Gastroesophageal sphincter (tissue), 4 donors: Measurements from ENCODE around the gene SPOCK2. TPM values are rescaled to one million over a fixed set of nuclear protein-coding genes. Genes with fewer than 3 reads are reported as not detected.
A peak's percentile ranks its signal among the peaks of the same experiment; 100 is the strongest.

Source experiments
- ATAC-seq: fragments of 150-250 bp; one replicate; pipeline ENCODE4 v1.9.1; 2016; ENCODE audit warnings: mild to moderate bottlenecking, moderate library complexity
- H3K27ac ChIP-seq, 4 donors: fragments of 200-600 bp; sonication (generic) in 3 of 4; 1 replicate in 3 of 4; 2 replicates in 1 of 4; pipeline ENCODE4 v1.5.1; 2016 to 2019
- H3K27me3 ChIP-seq: fragments of 200-600 bp; sonication (generic); one replicate; pipeline ENCODE4 v1.5.1; 2019
- H3K36me3 ChIP-seq, 2 donors: fragments of 200-600 bp; sonication (generic); one replicate each; pipeline ENCODE4 v1.5.1; 2019; ENCODE audit warnings: control low read depth in 1 of 2
- H3K4me1 ChIP-seq, 3 donors: fragments of 200-600 bp; sonication (generic); 1 replicate in 2 of 3; 2 replicates in 1 of 3; pipeline ENCODE4 v1.5.1; 2016 to 2019; ENCODE audit warnings: control low read depth in 2 of 3
- H3K4me3 ChIP-seq, 2 donors: fragments of 200-600 bp; sonication (generic); one replicate each; pipeline ENCODE4 v1.5.1; 2019; ENCODE audit warnings: mild to moderate bottlenecking in 1 of 2, moderate library complexity in 1 of 2
- H3K9me3 ChIP-seq, 3 donors: fragments of 200-600 bp; sonication (generic); one replicate each; pipeline ENCODE4 v1.5.1; 2017 to 2019; ENCODE audit warnings: control low read depth in 2 of 3
- EP300 ChIP-seq: sonication (generic); formaldehyde crosslinking; IDR thresholded peaks from one replicate; pipeline ENCODE4 v1.6.1; 2017; ENCODE audit warnings: antibody characterized with exemption, mild to moderate bottlenecking
- POLR2A ChIP-seq, 2 donors: fragments of 450-650 bp; IDR thresholded peaks; one replicate each; pipeline ENCODE4 v1.6.1; 2017; ENCODE audit warnings: antibody characterized with exemption in 2 of 2, mild to moderate bottlenecking in 2 of 2, moderate library complexity in 1 of 2
- POLR2AphosphoS5 ChIP-seq: sonication (generic); formaldehyde crosslinking; IDR thresholded peaks from one replicate; pipeline ENCODE4 v1.6.1; 2017; ENCODE audit warnings: antibody characterized with exemption
- WGBS, 2 donors: methylation state at CpG; one replicate each; pipeline ENCODE4 v1.1.5; 2018; ENCODE audit warnings: low coverage in 1 of 2; 5-methylcytosine and 5-hydroxymethylcytosine counted together
- total RNA-seq, 4 donors: library from RNA; depleted of rRNA; stranded (reverse); fragments of >200 nt; gene quantifications; one replicate each; pipeline ENCODE4 v1.1.0, GENCODE V29; 2016
- TF ChIP-seq, protein P1 (sequence below), 4 experiments: fragments of 200-600 bp in 2 of 4; fragments of 450-650 bp in 2 of 4; sonication (generic) in 1 of 4; IDR thresholded peaks; one replicate each; pipeline ENCODE4 v1.5.1; 2017 to 2019; ENCODE audit warnings: antibody characterized with exemption in 4 of 4, mild to moderate bottlenecking in 2 of 4, moderate library complexity in 2 of 4

SPOCK2 gene
- total RNA-seq, 4 donors from 2014 or later = 6.2 to 9.2 (median 7.9) TPM

DNA sequence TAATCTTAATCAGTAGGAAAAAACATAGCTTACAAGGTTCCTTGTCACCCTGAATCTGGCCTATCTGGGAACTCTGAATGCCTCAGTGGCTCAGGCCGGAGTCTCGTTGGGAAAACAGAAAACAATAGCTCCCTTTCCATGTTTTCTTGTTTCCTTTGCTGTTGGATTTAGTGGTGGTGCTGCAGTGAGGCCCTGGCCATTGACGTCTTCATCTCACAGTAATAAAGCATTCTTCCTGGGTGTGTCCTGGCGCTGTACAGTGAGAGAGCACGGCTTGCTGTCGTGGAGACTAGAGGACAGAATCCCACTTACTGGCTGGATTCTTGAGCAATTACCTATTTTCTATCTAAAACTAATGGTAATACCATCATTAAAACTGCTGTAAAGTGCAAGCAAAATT, 1.3 kb upstream of the SPOCK2 start:
- Histone ChIP-seq H3K36me3 (peaks cover 0 to 32% of the 10 kb centered on the region in 2 donors), H3K4me1 (peaks cover 0 to 26% (median 13%) of the 10 kb centered on the region in 3 donors), H3K4me3 (no peak overlapping the region), H3K27me3 (peaks cover 49% of the 10 kb centered on the region), H3K9me3 (no peaks in the 10 kb centered on the region), H3K27ac (no peak overlapping the region)
- TF ChIP-seq EP300 = no peak
- no peak for TF ChIP-seq POLR2AphosphoS5
- TF ChIP-seq, protein P1, sequence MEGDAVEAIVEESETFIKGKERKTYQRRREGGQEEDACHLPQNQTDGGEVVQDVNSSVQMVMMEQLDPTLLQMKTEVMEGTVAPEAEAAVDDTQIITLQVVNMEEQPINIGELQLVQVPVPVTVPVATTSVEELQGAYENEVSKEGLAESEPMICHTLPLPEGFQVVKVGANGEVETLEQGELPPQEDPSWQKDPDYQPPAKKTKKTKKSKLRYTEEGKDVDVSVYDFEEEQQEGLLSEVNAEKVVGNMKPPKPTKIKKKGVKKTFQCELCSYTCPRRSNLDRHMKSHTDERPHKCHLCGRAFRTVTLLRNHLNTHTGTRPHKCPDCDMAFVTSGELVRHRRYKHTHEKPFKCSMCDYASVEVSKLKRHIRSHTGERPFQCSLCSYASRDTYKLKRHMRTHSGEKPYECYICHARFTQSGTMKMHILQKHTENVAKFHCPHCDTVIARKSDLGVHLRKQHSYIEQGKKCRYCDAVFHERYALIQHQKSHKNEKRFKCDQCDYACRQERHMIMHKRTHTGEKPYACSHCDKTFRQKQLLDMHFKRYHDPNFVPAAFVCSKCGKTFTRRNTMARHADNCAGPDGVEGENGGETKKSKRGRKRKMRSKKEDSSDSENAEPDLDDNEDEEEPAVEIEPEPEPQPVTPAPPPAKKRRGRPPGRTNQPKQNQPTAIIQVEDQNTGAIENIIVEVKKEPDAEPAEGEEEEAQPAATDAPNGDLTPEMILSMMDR (IDR thresholded peaks at IDR 0.05) = no peak
- no peak for TF ChIP-seq POLR2A (IDR thresholded peaks at IDR 0.05)
- 73% methylated on average over 6 of the region's 6 CpGs; no CpG with 5 or more reads in 1 of the 2 donors for WGBS, 2 donors
- ATAC-seq = no peak

DNA sequence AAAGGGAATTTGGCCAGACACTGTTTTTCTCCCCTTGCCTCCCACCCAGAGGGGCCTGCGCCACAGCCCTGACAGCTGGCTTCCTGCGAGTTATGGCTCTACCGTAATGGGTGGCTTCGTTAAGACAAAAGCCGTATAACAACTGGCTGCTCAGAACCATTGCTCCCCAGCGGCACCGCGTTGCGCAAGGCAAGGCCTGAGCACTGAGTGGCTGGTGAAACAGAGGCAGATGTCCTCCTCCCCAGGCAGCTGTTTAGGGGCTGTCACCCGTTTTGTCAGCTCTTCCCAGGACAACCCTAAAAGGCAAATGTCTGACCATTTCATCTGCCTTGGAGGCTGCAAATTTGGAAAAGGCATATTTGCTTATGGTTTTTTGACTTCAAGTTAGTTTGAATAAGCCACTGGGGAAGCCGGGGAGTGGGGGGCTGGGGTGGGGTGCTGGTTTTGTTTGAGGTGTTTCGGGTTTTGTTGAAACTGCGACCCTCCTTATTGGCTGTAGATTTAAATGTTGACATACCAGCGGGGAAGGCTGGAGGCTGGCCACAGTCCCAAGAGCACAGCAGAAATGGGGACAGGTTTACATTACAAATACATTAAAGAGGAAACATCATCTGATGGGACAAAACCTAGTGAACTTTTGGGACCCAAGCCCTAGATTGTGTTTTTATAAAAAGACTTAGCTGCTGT, 681 bp upstream of the SPOCK2 start:
- Histone ChIP-seq H3K9me3 (no peaks in the 10 kb centered on the region), H3K4me1 (peaks cover 0 to 26% (median 13%) of the 10 kb centered on the region in 3 donors), H3K4me3 (no peak overlapping the region), H3K27me3 (peaks cover 49% of the 10 kb centered on the region), H3K36me3 (peaks cover 0 to 27% of the 10 kb centered on the region in 2 donors), H3K27ac (peak overlapping the region in 1 of 4 donors; percentile 74)
- ATAC-seq = no peak
- TF ChIP-seq POLR2A (IDR thresholded peaks at IDR 0.05) (no peak), EP300 (no peak), POLR2AphosphoS5 (no peak)
- TF ChIP-seq, protein P1 (IDR thresholded peaks at IDR 0.05) = no peak
- 84 to 89% methylated on average over 7 of the region's 14 CpGs for WGBS, 2 donors

DNA sequence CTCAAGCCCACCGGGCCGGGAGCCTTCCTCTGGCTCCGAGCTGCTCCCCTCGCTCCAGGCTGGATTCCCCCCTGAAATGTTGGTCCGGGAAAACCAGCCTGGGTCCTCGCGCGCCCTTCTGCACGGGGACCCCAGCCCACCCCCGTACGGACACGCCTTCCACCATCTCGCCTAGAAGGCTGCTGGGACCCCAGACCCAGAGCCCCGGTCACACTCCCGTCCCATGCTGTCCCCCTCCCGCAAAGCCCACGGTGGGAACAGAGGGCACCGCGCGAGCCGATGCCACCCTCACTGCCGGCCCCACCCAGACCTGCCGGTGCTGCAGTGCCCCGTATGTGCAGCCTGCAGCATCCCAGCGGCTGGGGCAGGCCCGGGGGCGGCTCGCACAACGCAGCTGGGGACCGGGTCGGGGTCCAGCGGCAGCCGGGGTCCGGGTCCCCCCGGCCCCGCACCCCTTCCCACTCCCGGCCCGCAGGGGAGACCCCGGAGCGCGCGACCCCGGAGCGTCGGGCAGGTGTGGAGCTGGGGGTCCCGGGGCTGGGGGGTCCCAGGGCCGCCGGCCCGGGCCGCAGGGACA, 871 bp downstream of the SPOCK2 start:
- H3K36me3 ChIP-seq = peaks cover 0 to 12% of the 10 kb centered on the region in 2 donors
- peaks cover 0 to 26% (median 13%) of the 10 kb centered on the region in 3 donors for H3K4me1 ChIP-seq
- no peak for TF ChIP-seq EP300
- TF ChIP-seq POLR2AphosphoS5 = no peak
- TF ChIP-seq POLR2A (IDR thresholded peaks at IDR 0.05) = no peak
- TF ChIP-seq, protein P1 (IDR thresholded peaks at IDR 0.05) = no peak
- peak overlapping the region; percentile 8 to 55 for H3K4me3 ChIP-seq
- no peak for ATAC-seq
- H3K27ac ChIP-seq = peak overlapping the region in 2 of 4 donors; percentile 38 to 74
- H3K9me3 ChIP-seq = no peaks in the 10 kb centered on the region
- WGBS, 2 donors = no CpG with 5 or more reads among the region's 50 CpGs
- peaks cover 49% of the 10 kb centered on the region for H3K27me3 ChIP-seq

DNA sequence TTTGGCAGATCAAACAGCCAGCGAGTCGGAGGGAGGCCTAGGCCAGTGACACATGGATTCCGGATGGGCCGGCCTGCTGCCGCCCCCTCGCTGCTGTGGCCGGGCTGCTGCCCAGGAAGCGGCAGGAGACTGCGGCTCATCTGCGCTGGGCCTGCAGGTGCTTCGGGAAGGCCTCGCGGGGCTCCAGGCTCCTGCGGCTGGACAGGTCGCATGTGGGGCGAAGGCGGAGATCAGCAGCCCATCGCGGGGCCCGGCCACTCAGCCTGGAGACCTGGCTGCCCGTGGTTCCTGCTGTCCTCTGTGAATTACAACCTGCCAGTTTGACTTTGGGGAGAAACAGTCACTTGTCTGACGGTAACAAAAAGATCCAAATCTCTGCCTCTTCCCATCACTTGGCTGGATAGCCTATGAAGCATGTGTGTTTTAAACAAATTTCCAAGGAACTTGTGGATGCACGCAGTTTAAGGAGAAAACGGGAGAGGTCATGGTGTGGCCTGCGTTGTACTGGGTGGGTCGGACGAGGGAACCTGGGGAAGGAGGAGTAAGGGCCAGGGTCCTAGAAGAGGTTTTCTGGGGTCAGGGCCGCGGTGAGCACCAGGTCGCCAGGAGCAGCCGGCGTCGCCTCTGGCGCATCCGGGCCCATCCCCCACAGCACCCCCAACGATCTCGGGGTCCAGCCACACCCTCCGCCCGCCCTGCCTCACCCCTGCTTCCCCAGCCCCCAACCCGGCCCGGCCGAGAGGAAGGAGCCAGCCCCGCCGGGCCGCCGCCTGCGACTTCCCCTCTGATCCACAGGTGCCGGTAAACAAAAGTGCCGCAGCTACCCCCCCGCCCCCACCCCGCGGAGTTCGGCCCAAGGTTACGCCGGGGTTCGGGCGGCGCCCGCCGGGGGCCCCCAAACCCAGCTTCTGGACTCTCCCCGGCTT, 1.6 kb downstream of the SPOCK2 start:
- H3K36me3 ChIP-seq = peaks cover 0 to 5% of the 10 kb centered on the region in 2 donors
- 47 to 50% methylated on average over 3 to 19 of the region's 61 CpGs for WGBS, 2 donors
- no peak for ATAC-seq
- H3K9me3 ChIP-seq = no peaks in the 10 kb centered on the region
- TF ChIP-seq, protein P1 (IDR thresholded peaks at IDR 0.05) = peak in 1 of 4 experiments; percentile 19
- no peak for TF ChIP-seq POLR2AphosphoS5
- H3K27ac ChIP-seq = peak overlapping the region in 2 of 4 donors; percentile 38 to 74
- H3K27me3 ChIP-seq = peaks cover 49% of the 10 kb centered on the region
- H3K4me3 ChIP-seq = peak overlapping the region; percentile 8 to 55
- peaks cover 0 to 26% (median 13%) of the 10 kb centered on the region in 3 donors for H3K4me1 ChIP-seq
